GM12878 (cell line): ENCODE measurements around the gene THSD4. TPM values are rescaled to one million over a fixed set of nuclear protein-coding genes. Genes with fewer than 3 reads are reported as not detected.

ENCODE experiments used
- BCL3 ChIP-seq: IDR thresholded peaks from 2 replicates; pipeline ENCODE4 v1.6.1; 2011; ENCODE audit warnings: borderline replicate concordance, low read depth, mild to moderate bottlenecking, moderate library complexity, low read length; ENCODE audit not compliant: insufficient read depth, poor library complexity, severe bottlenecking
- CREM ChIP-seq: IDR thresholded peaks from 2 replicates; pipeline ENCODE4 v1.6.1; 2014; ENCODE audit warnings: antibody characterized with exemption, low read depth
- CTCF ChIP-seq, 3 experiments: IDR thresholded peaks in 2 of 3; conservative IDR thresholded peaks in 1 of 3; 2 replicates each; pipeline ENCODE4 v1.5.1; 2011; ENCODE audit warnings: low read depth in 3 of 3, low read length in 3 of 3, mild to moderate bottlenecking in 3 of 3, control low read depth in 2 of 3, moderate library complexity in 2 of 3, inconsistent platforms in 1 of 3, mixed read lengths in 1 of 3; ENCODE audit not compliant: control insufficient read depth in 2 of 3, insufficient read depth in 1 of 3; ENCODE audit errors: extremely low read depth in 1 of 3
- E2F8 ChIP-seq: fragments of 450-650 bp; IDR thresholded peaks from 2 replicates; pipeline ENCODE4 v1.6.1; 2018; ENCODE audit warnings: mild to moderate bottlenecking, low read depth, moderate library complexity; ENCODE audit not compliant: partially characterized antibody
- HSF1 ChIP-seq: fragments of 150-350 bp; IDR thresholded peaks from 2 replicates; pipeline ENCODE4 v1.6.1; 2014; ENCODE audit warnings: mild to moderate bottlenecking, low read depth, low read length
- IKZF1 ChIP-seq: fragments of 450-650 bp; conservative IDR thresholded peaks from 2 replicates; pipeline ENCODE4 v1.6.1; 2017; ENCODE audit warnings: antibody characterized with exemption, mild to moderate bottlenecking
- REST ChIP-seq: IDR thresholded peaks from 2 replicates; pipeline ENCODE4 v1.6.1; 2012; ENCODE audit warnings: mild to moderate bottlenecking, low read depth, low read length
- SIX5 ChIP-seq: IDR thresholded peaks from 2 replicates; pipeline ENCODE4 v1.6.1; 2011; ENCODE audit warnings: mild to moderate bottlenecking, low read depth, low read length, moderate library complexity; ENCODE audit not compliant: severe bottlenecking
- TBL1XR1 ChIP-seq: IDR thresholded peaks from 2 replicates; pipeline ENCODE4 v1.6.1; 2012; ENCODE audit warnings: low read depth, low read length, improper control_type of control experiment
- polyA plus RNA-seq, 11 experiments: library from polyadenylated mRNA; depleted of rRNA in 4 of 11; unstranded in 6 of 11; stranded (reverse) in 5 of 11; fragments of >200 nt; fragmentation: Nextera tagmentation in 4 of 11; fragmentation: Illumina TruSeq in 1 of 11; extraction: Ambion mirVana in 4 of 11; extraction: Trizol in 1 of 11; gene quantifications; 1 replicate in 1 of 11; 2 replicates in 10 of 11; pipeline versions ENCODE4 v1.2.1 to v1.2.3, GENCODE V29; 2011 to 2016; ENCODE audit warnings: inconsistent platforms in 2 of 11, missing spikeins in 2 of 11, low read depth in 1 of 11
- total RNA-seq, 4 experiments: library from RNA; depleted of rRNA in 3 of 4; stranded (reverse); fragments of >200 nt in 3 of 4; fragmentation: Illumina TruSeq in 1 of 4; extraction: Trizol in 1 of 4; gene quantifications; 2 replicates each; pipeline versions ENCODE4 v1.2.1 to v1.2.3, GENCODE V29; 2013 to 2021

The THSD4 gene
- total and polyA plus RNA-seq, 10 of the 15 experiments (the other 5 are each of a cell fraction or from before 2014, with no cell fraction given), result 0.04 to 0.13 (median 0.05) TPM; not detected in 7

- TF ChIP-seq E2F8, result no peak
- TF ChIP-seq CTCF (IDR thresholded peaks at IDR 0.05 in 2 of 3, conservative IDR thresholded peaks at IDR 0.05 in 1 of 3; ENCODE audit: control insufficient read depth in 2 of 3, extremely low read depth in 1 of 3, insufficient read depth in 1 of 3, low read depth in 3 of 3, low read length in 3 of 3), result no peak
- no peak for TF ChIP-seq TBL1XR1
- no peak for TF ChIP-seq REST
- TF ChIP-seq IKZF1, result no peak
- no peak for TF ChIP-seq HSF1
- TF ChIP-seq SIX5, result no peak
- no peak for TF ChIP-seq BCL3
- no peak for TF ChIP-seq CREM
Measured at GRCh38 chr15:71736286-71736947, 621.1 kb downstream of the THSD4 start (continued).
